Purkinje cell (primary cell): ENCODE data around the gene MID1IP1. TPM values are rescaled to one million over a fixed set of nuclear protein-coding genes. Genes with fewer than 3 reads are reported as not detected.

Experiments used
- polyA plus RNA-seq: library from polyadenylated mRNA; unstranded; fragments of >200 nt; fragmentation: Nextera tagmentation; gene quantifications from 2 replicates; pipeline ENCODE4 v1.2.1, GENCODE V29; 2014

Gene MID1IP1, protein sequence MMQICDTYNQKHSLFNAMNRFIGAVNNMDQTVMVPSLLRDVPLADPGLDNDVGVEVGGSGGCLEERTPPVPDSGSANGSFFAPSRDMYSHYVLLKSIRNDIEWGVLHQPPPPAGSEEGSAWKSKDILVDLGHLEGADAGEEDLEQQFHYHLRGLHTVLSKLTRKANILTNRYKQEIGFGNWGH
- 0.12 and 0.48 TPM in 2 replicates for polyA plus RNA-seq

DNA sequence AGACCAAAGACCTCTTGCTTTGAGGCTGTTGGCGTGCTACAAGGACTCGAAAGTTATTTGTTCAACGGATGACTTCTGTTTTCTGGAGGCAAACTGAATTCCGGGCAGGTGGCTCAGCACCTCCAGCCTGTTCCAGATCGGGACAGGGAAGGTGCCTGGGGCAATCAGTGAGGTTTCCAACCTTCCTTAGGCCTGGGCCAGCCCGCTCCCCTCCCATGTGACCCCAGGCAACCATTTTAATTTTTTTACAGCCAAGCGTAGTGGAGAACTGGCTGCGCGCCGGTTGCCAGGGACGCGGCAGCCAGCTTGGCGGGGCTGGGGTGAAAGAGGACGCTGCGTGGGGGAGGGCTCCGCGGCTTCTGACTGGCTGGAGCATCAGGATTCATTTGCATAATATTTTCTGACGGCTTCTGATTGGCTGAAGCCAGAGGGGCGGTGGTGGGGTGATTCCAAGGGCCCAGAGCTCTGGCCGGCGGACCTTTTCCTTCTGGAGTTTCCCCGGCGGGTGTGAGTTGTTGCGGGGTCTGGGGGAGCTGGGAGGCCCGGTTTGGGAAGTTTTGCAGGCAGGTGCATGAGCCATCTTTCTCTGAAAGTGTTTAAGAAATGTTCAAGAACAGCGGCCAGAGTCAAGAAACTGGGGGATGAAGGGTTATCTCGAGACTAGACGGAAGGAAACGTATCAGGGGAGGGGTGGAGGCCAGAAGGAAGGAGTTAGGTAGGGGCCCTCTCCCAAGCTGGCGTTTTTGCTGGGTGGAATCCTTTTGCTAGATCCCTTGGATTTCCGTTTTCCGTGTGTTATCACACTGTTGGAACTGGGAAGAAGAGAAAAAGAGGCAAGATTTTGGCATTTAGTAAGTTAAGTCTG, at the start of gene MID1IP1:
Gene MID1IP1 (plus strand): TSS at position 479 of the 865 bp plus-strand sequence. CDS start 3,488 bp downstream, outside the sequence.

Other genes with a start within 250 kb of the MID1IP1 start
- gene TSPAN7, start 239.9 kb upstream of the MID1IP1 start, polyA plus RNA-seq: 623 and 918 TPM in 2 replicates